ENCODE results near the gene RASAL1.

The RASAL1 gene

DNA sequence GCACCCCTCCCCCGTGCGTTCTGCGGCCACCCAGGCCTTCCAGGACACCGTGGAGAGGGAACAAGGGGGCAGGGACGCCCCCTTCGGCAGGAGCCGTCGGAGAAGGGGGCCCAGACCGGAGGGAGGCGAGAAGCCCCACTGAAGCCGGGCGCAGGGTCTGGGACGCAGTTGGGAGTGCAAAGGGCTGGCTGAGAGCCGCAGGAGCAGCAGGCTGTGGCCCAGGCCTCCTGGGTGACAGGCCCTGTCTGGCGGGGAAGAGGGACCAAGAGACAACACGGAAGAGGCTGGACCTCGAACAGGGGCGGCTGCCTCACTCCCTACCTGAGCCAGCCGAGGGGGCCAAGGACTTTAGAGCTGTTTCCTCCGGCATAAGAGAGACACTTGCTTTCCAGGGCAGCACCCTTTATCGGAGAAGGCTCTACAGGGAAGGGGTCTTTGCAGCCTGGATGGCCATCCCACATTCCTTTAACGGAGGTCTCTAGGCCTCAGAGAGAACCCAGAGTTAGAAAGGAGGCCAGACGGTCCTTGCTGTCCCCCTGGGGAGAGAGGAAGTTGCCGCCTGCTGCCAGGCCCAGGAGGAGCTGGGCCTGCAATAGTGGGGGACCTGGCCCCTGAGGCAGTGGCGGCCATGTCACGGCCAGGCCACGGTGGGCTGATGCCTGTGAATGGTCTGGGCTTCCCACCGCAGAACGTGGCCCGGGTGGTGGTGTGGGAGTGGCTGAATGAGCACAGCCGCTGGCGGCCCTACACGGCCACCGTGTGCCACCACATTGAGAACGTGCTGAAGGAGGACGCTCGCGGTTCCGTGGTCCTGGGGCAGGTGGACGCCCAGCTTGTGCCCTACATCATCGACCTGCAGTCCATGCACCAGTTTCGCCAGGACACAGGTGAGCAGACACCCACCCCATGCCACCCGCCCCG lies 77.7 kb downstream of the RASAL1 start:
- no peak for DNase-seq (ENCODE audit: low read depth in 2 of 2)

DNA sequence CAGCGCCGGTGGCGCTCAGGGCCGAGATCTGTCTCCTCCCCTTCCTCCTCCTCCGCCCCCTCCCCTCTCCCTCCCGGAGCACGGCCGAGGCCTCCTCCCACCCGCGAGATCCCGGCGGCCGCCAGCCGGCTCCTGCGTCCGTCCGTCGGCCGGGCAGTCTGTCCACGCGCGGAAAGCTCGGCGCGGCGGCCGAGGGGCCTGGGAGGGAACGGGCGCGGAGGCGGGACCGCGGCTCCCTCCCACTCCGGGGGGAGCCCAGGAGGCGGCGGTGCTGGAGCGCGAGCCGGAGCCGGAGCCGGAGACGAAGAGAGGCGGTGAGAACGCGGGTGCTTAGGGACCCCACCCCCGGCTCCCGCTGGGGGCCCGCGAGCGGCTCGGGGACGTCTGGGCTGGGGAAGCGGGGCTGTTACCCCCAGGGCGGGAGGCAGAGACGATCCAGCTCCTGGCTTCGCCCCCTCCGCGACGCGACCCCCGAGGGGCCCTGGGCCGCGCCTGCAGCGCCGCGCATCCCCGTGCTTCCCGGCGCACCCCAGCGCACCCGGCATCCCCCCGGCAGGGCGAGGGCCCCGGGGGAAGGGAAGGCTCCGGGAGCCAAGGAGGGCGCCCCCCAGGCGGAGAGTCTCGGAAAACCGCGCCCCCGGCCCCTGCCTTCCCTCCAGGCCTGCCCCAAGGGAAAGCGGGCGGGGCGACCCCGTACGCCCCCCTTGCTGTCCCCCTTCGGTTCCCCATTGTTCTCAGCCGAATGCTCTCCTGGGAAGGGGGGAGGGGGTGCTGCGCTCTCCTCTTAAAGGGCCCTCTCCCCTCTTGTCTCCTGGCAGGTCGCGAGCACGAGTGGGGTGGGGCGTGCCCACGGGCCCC lies 78.7 kb downstream of the RASAL1 start, which contains the start of gene DTX1:
Gene DTX1, plus strand, starts transcription at position 100 of the 858 bp plus-strand sequence. CDS start 1,463 bp downstream, outside the sequence.
- peak in 1 of 2 donors; percentile 28 for DNase-seq (ENCODE audit: low read depth in 2 of 2)

DNA sequence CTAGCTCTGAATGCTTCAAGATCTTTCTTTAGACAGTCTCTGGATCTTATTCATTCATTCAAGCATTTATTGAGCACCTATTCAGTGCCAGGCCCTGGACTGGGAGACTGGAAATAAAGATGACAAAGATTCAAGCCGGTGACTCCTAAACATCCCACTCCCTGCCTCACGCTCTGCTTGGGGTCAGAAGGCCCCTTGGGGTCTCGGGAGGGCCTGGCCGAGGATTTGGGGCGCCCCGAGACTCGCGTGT lies 79.3 kb downstream of the RASAL1 start:
- DNase-seq (ENCODE audit: low read depth in 2 of 2) = no peak

DNA sequence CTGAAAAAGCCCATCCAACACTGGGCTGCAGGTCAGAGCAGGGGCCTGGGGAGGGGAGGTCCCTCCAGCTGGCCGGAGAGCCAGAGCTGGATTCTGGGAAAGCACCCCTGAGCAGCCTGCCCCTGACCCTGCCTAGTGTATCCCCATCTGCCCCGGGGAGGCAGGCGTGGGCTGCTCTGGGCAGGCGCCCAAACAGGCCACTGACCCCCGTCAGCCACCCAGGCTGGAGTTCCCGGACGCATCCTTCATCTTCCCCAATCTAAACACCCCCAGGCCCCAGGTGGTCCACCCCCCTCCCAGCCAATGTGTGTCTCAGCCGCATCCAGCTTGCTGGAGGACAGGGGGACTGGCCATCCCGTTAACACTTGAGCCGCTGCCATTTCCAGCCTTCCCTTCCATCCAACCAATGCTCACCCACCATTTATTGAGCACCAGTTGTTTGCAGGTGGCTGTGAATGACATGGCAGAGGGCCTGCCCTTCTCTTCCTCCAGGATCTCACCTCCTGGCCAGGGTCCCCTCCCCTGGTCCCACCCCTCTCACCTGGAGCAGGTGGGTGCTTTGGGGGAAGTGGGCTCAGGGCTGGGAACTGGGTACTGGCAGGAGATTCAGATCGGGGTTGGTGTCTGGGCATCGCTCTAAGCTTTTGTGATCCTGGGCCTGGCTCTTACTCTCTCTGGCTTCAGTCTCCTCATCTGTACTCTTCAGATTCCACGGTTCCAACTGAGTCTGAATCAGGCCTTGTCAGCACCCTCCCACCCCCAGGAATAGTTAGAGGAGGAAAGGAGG lies 79.8 kb downstream of the RASAL1 start:
- no peak for DNase-seq (ENCODE audit: low read depth in 2 of 2)

DNA sequence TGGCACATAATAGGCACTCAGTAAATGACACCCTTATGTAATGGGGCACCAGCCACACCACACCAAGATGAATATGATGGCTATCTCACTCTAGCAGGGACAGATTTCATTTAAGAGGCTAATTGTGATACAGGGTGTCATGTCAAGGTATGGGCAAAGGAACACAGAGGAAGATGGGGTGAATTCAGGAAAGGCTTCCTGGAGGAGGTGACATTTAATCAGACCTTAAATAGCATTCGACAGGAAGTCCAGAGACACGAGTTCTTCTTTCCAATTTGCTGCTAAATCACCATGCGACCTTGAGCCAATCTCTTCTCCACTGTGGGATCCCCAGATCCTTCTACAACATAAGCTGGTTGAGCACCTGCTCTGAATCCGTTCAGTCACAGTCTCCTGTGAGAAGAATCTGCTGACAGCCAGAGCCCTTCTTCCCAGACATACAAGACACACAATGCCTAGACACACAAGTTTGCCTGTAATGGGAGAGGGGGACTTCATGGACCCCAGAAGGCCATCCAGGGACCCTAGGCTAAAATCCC lies 80.5 kb downstream of the RASAL1 start:
- no peak for DNase-seq (ENCODE audit: low read depth in 2 of 2)

DNA sequence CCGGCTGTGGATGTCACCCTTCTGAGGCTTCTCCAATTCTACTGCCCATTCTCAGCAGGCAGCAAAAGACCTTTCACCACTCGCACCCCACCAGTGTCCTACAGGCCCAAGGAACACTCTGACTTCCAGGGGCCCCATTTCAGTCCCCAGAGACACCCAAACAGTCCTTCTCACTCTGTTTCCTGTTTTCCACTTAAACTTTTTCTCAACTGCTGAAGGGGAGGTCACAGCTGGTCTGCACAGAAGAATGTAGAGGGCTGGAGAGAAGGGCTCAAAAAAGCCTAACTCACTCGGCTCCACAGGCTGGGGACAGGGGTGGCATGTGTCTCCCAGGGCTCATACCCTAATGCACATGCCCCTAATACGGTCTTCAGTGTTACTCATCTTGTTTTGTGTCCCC lies 83.2 kb downstream of the RASAL1 start:
- DNase-seq (ENCODE audit: low read depth in 2 of 2) = no peak

DNA sequence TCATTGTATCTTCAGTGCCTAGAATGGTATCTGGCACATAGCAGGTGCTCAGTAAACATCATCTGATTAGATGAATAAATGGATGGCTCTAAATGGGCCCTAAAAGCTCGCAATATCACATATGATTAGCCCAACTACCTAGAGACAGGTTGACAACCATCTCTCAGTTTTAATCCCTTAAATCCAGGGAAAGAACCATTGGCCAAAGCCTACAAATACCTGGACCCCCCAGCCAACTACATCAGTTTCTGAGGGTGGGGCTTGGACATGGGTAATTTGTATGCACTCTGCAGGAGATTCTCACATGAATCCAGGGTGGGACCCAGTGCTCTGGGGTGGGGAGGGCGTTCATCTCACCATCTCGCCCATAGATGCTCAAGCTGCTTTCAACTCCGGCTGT lies 83.8 kb downstream of the RASAL1 start:
- DNase-seq (ENCODE audit: low read depth in 2 of 2) = no peak

DNA sequence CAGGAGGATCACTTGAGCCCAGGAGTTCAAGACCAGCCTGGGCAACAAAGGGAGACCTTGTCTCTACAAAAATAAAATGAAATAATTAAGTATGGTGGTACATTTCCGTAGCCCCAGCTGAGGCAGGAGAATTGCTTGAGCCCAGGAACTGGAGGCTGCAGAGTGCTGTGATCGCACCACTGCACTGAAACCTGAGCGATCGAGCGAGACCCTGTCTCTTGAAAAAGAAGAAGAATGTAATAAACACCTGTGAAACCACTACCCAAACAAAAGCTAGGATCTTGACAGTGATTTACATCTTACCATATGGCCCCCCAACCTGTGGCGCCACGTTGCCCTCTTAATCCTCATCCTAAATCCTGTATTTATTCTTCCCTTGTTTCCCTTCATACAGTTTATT lies 84.8 kb downstream of the RASAL1 start:
- DNase-seq (ENCODE audit: low read depth in 2 of 2) = no peak

DNA sequence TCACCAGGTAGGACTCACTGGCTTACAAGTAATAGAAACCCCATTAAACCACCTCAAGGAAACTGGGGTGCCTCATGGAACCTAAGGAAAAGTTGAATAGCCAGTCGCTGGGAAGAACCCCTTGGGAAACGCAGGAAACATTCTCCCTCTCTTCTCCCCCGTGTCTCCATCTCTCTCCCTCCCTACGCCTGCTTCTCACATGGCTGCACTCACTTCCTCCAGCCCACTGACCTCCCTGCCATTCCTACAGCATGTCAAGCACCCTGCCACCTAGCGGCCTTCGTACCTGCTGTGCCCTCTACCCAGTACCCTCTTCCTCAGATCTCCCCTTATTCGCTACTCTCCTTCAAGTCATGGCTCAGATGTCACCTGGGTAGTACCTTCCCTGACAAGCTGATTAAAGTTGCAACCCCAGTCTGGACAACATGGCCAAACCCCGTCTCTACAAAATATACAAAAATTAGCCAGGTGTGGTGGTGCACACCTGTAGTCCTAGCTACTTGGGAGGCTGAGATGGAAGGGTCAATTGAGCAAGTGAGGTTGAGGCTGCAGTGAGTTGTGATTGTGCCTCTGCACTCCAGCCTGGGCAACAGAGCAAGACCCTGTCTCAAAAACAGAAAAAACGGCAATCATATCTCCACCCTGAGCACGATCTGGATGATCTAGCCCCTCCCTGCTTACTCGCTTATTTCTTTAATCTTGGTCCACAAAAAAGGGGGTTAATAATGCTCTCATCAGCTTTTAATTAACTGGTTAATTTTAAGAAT lies 85.4 kb downstream of the RASAL1 start:
- DNase-seq (ENCODE audit: low read depth in 2 of 2) = no peak

Measured in stimulated activated CD4-positive, alpha-beta T cell treated with anti-CD3 and anti-CD28 coated beads, Interleukin-4, amount 100 ng/mL, for 48 hours (primary cell).